ENCODE results near the gene SV2B.

DNA sequence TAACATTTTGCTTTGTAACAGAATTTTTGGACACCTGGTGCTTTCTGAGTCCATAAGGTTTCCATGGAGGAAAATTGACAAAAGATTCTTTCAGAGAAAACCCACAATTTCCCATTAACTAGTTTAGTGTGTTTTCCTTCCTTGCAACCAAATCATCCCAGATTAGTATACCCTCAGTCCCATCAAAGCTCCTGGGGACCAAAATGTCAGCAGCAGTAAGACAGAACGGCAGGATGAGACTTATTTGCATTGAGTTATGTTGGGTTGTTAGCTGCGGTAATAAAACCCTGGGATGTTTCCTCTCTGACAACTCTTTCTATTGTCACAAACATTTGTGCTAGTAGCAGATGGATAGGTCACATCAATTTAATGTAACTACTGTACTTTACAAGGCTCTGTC lies 45.2 kb upstream of the SV2B start:
- TF ChIP-seq CTCF (IDR thresholded peaks at IDR 0.05) (no peak), POLR2A (IDR thresholded peaks at IDR 0.05) (no peak)

Data from breast epithelium (tissue), 3 donors.